A549 (cell line): Measurements from ENCODE around the gene COMMD4.

Experiments
- CTCF ChIP-seq: fragments of >200 bp; sonication (Bioruptor Twin); formaldehyde crosslinking; IDR thresholded peaks from 3 replicates; pipeline ENCODE4 v1.5.1; 2016
- FOSB ChIP-seq: fragments of 250-450 bp; sonication (Bioruptor Pico); IDR thresholded peaks from 2 replicates; pipeline ENCODE4 v1.5.0; 2020; ENCODE audit warnings: mild to moderate bottlenecking, moderate library complexity
- JUN ChIP-seq, 2 experiments: fragments of >200 bp; sonication (Bioruptor Twin); formaldehyde crosslinking; IDR thresholded peaks; 2 replicates in 1 of 2; 3 replicates in 1 of 2; pipeline ENCODE4 v1.6.1; 2016 to 2017

DNA sequence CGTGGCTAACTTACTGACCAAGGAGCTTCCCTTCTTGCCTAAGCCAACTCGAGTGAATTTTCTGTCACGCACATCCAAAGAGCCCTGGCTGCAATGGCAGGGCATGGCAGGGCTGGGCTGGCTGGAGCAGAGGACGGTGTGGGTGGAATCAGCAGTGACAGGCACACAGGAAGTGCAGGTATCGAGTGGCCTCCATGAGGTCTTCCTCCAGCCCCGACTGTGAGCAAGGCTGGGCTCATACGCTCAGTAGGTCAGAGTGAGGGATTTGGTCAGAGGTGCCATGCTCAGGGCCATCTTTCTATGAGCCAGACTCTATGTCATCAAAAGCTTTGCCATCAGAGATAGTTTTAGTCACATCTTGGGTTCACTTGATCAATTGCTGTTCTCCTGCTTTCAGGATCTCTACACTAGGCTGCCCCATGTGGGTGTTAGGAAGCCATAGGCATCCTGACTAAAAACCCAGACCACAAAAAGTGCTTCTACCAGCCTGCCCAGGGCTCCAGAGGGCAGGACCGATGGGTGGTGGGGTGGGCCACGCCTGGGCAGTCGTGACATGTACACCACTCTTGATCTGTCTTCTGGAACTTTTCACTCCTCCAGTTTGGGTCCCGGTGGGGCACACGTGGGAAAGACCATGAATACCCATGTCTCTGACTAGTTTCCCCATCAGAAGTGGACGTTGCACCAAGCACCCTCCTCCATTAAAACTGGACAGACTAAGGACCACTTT is 22.6 kb upstream of the COMMD4 start:
- TF ChIP-seq FOSB: no peak
- no peak for TF ChIP-seq CTCF
- TF ChIP-seq JUN (IDR thresholded peaks at IDR 0.05): no peak
